ENCODE results near the gene GMPS. TPM values are rescaled to one million over a fixed set of nuclear protein-coding genes. Genes with fewer than 3 reads are reported as not detected.
A peak's percentile ranks its signal among the peaks of the same experiment; 100 is the strongest.
"Not testable (repeated sequence)": the region's sequence is repeated elsewhere in the genome, so short reads cannot be mapped to it uniquely, and the experiment has no call there.

Gene GMPS
- total RNA-seq, 2 donors from 2014 or later, result 40.9 to 62.9 TPM

DNA sequence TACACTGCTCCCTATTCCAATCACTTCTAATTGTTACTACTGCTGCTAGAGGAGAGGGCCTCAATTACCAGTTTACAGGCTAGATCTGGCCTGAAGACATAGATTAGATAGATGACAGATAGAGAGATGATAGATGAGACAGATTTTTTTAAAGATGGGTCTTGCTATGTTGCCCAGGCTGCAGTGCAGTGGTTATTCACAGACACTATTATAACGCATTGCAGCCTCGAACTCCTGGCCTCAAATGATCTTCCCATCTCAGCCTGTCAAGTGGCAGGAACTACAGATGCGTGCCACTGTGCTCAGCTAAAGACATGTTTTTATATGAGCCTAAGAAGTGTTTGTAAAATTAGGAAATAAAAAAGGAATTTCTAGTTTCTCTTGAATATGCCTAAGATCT is 22.5 kb upstream of the GMPS start:
- TF ChIP-seq, protein P1, sequence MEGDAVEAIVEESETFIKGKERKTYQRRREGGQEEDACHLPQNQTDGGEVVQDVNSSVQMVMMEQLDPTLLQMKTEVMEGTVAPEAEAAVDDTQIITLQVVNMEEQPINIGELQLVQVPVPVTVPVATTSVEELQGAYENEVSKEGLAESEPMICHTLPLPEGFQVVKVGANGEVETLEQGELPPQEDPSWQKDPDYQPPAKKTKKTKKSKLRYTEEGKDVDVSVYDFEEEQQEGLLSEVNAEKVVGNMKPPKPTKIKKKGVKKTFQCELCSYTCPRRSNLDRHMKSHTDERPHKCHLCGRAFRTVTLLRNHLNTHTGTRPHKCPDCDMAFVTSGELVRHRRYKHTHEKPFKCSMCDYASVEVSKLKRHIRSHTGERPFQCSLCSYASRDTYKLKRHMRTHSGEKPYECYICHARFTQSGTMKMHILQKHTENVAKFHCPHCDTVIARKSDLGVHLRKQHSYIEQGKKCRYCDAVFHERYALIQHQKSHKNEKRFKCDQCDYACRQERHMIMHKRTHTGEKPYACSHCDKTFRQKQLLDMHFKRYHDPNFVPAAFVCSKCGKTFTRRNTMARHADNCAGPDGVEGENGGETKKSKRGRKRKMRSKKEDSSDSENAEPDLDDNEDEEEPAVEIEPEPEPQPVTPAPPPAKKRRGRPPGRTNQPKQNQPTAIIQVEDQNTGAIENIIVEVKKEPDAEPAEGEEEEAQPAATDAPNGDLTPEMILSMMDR (IDR thresholded peaks at IDR 0.05), result no peak
- no peaks in the 10 kb centered on the region for H3K9me3 ChIP-seq
- peaks cover 25% of the 10 kb centered on the region for H3K4me1 ChIP-seq
- H3K9ac ChIP-seq (ENCODE audit: low read depth in 2 of 2, low read length in 2 of 2), result no peak overlapping the region
- DNase-seq, result no peak
- intact Hi-C loops (cut with DNase I), result no loop called here
- H3K27me3 ChIP-seq, result no peaks in the 10 kb centered on the region
- H3K27ac ChIP-seq, result no peak overlapping the region
- H3K4me3 ChIP-seq, result no peak overlapping the region
- H3K36me3 ChIP-seq, result no peaks in the 10 kb centered on the region

DNA sequence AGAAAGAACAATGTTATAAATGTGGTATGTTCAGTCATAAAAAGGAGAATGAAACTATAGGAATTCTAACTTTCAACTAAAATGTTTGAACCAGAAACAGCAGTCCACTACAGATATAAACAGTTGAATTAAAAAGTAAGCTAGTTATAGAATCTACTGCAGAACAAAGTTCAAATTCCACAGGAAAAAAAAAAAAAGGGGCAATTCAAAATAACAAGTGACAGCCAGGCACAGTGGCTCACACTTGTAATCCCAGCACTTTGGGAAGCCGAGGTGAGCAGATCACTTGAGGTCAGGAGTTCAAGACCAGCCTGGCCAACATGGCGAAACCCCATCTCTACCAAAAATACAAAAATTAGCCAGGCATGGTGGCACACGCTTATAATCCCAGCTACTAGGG is 21.0 kb upstream of the GMPS start:
- H3K9me3 ChIP-seq; H3K4me3 ChIP-seq; H3K27me3 ChIP-seq; H3K9ac ChIP-seq (ENCODE audit: low read depth in 2 of 2, low read length in 2 of 2); DNase-seq; H3K27ac ChIP-seq; intact Hi-C loops (cut with DNase I); H3K36me3 ChIP-seq: not testable (repeated sequence)
- H3K4me1 ChIP-seq, result peaks cover 25% of the 10 kb centered on the region

DNA sequence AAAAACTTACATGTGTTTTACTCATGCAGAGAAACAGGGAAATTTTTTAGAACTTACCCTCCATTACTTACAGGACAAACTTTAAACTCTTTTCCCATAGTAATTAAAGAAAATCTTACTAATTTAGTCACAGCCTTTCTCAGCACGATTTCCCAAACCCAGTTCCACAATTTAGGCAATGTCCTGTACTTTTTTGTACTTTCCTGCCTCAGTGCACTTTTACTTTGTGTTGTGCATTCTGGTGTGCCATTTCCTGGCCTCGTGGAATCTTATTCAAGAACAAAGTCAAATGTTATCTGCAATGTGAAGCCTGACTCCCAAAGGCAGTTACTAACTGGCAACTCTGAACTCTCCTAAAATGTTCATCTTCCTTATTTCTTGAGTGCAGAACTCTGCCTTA is 18.1 kb upstream of the GMPS start:
- H3K4me1 ChIP-seq, result peaks cover 25% of the 10 kb centered on the region

DNA sequence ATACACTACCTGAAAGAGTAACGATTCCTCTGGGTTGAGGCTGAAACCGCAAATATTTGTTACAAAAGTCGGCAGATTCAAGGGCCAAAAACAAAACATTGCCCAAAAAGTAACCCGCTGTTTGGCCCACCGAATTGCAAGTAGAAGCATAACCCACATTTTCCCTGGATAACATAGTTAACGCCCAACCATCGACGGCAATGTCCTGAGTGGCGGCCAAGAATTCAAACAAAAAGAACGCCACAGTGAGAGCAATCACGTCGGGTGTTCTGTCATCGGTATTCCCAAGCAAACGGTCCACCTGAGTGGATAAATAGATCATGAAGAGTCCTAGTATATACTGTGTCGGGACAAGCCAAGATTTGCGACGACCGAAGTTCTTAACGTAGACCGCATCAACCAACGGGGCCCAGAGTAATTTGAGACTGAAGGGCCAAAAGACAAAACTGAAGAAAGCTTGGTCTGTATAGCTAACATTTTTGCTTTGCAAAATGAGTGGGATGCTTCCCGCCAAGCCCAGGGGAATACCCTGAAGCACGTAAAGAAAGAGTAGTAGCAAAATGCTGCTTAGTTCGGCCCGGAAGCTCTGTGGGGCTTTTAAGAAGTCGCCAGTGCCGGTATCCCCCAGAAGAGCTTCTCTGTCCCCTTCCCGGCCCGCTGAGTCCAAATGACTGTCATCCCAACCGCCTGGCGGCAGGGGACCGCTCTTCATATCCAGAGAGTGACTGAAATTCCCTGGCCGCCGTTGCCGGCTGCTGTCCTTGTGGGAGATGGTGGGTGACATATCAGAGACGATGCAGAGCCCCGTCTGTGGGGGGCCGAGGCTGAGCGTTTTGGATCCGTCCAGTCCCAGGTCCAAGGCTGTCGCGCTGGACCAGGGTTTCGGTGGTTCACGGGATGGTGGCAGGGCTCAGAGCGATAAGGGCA is 17.0 kb upstream of the GMPS start:
- intact Hi-C loops (cut with DNase I), result loop anchor here (10.0 kb wide), 1 partner anchor 109 kb away; the partner anchor contains the start of gene PLCH1
- H3K4me3 ChIP-seq, result peak overlapping the region; percentile 96
- peaks cover 25% of the 10 kb centered on the region for H3K4me1 ChIP-seq
- DNase-seq, result peak; percentile 37
- peak overlapping the region; percentile 87 to 98 for H3K9ac ChIP-seq (ENCODE audit: low read depth in 2 of 2, low read length in 2 of 2)
- no peaks in the 10 kb centered on the region for H3K27me3 ChIP-seq
- TF ChIP-seq, protein P1 (IDR thresholded peaks at IDR 0.05), result no peak
- no peaks in the 10 kb centered on the region for H3K9me3 ChIP-seq
- H3K27ac ChIP-seq, result peak overlapping the region; percentile 98
- H3K36me3 ChIP-seq, result no peaks in the 10 kb centered on the region

More for the DNA sequence above, 18.1 kb upstream of the GMPS start:
- Histone ChIP-seq H3K27ac (no peak overlapping the region), H3K9me3 (no peaks in the 10 kb centered on the region), H3K36me3 (no peaks in the 10 kb centered on the region), H3K9ac (ENCODE audit: low read depth in 2 of 2, low read length in 2 of 2) (peak overlapping the region; percentile 44 to 98), H3K27me3 (no peaks in the 10 kb centered on the region), H3K4me3 (peak overlapping the region; percentile 96)
- TF ChIP-seq, protein P1 (IDR thresholded peaks at IDR 0.05), result no peak
- DNase-seq, result no peak
- intact Hi-C loops (cut with DNase I), result loop anchor here (10.0 kb wide), 1 partner anchor 108 kb away; the partner anchor contains the start of gene PLCH1

DNA sequence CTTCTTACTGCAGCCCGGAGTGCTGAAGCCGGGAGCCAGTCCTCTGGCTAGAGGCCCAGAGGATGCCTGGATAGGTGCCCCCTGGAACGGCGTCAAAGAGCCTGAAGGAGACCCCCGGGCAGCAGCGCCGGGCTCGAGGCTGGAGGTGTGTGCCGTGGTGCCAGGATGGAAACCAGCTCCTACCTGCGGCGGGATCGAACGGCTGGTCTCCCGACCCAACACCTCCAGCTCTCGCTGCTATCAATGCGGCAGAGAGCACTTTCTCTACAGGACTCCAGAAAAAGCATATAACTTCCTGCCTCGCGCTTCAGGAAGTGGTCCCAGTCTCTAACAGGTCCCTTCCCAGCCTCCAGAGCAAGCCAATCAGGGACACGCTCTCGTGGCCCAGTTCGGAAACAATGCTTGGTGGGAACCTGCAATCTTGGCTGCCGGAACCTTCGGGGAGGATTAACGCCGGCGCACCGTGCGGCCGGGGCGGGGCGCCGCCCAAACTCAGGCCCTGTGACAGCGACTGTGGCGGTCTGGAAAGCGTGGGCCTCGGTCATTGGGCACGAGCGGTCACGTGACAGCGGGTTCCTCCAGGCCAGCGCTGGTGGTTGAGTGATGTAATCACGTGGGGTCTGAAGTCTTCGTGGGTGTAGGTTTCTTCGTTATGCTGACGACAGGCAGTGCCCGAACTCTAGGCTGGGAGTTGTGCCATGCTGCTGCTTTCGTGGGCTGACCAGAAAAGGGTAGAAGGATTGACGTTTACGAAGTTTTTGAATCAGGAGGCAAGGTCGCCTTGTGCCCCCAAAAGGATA is 16.1 kb upstream of the GMPS start, which contains the start of gene SLC33A1:
SLC33A1 (minus strand) TSS at position 287 of the 800 bp plus-strand sequence. CDS start 430 bp downstream, outside the sequence.
- Histone ChIP-seq H3K9ac (ENCODE audit: low read depth in 2 of 2, low read length in 2 of 2) (peak within 1 kb of the TSS; percentile 87 to 98), H3K27me3 (no peaks in the 10 kb centered on the region), H3K4me1 (peaks cover 19% of the 10 kb centered on the region), H3K9me3 (no peaks in the 10 kb centered on the region), H3K4me3 (peak within 1 kb of the TSS; percentile 96), H3K27ac (peak within 1 kb of the TSS; percentile 98), H3K36me3 (no peaks in the 10 kb centered on the region)
- peak; percentile 99 for DNase-seq
- TF ChIP-seq, protein P1 (IDR thresholded peaks at IDR 0.05), result no peak
- intact Hi-C loops (cut with DNase I), result loop anchor here (10.0 kb wide), 1 partner anchor 110 kb away; the partner anchor contains the start of gene PLCH1
